MV-4-11 (cell line): ENCODE data around the gene ZNF93.
A peak's percentile ranks its signal among the peaks of the same experiment; 100 is the strongest.
"Not testable (repeated sequence)": the region's sequence is repeated elsewhere in the genome, so short reads cannot be mapped to it uniquely, and the experiment has no call there.

ENCODE experiments used
- DNase-seq: peaks from one replicate; lab custom pipeline; 2025; lab: John Stamatoyannopoulos, UW

Gene ZNF93

DNA sequence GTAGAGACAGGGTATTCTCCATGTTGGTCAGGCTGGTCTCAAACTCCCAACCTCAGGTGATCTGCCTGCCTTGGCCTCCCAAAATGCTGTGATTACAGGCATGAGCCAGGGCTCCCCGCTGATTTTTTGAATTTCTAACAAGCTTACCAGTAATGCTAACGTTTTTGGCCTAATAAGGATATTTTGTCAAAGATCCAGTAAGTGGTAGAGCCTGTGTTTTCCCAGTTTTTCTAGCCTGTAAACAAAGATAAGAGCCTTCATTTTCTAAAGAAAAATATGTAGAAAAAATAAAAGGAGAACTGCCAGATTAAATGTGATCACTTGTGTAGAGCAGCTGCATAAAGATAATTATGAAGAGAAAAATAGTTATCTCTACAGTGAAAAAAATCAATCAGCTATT, 37.7 kb downstream of the ZNF93 start:
- DNase-seq, result no peak

DNA sequence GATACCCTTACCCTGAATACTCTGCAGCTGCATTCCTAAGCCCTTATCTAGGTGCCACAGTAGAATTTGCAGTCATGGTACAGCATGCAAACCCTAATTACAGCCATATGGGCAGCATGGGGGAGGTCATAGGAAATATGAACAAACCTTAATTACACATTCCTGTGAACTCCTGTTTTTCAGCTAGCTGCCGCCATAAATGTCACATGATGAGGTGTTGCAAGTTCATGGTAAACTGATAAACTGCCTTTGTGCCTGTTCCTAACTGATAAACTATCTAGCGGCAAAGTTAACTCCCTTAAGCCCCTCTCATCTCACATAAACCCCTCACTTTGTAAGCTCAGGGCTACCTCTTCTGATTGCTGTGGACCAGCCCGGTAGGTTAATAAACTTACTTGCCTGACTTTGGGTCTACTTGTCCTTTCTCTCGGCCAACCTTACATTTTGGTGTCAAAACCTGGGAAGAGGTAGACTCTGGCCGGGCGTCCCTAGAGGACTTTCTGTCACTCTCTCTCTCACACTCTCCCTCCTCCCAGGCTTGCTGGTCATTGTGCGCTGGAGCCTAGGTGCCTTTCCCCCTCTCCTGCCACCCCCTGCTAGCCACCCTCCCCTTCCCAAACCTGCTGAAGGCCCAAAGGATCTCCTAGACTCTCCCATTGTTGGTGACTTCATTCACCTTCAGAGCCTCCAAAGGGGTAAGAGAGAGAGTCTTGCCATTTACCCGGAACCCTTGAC, 43.3 kb downstream of the ZNF93 start:
- DNase-seq, result no peak

DNA sequence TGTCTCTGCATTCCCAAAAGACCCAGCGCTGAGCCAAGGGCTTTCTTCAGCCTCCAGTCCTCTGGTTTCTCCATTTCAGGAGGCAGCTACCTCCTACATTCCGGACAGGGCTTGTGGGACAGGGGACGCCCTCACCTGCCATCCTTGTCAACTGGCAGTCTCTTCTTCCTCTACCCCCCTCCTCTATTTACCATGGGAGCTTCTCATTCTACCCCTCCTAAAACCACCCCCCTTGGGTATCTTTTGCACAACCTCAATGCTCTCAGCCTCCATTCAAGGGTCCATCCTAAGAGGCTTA, 43.8 kb downstream of the ZNF93 start:
- no peak for DNase-seq

DNA sequence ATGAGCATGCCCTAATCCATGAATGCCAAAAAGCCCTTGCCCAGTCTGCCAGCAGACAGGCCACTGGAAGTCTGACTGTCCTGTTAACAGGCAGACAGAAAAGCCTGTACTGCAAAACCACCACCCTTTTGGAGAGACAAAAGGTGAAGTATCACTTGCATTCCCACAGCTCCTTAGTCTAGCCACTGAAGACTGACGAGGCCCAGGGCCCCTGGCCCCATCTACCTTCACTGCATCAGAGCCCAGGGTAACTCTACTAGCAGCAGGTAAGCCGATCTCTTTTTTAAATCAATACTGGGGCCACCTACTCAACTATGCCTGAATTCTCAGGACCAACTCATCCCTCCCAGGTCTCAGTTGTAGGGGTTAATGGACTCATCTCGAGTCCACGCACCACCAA, 45.5 kb downstream of the ZNF93 start:
- no peak for DNase-seq

DNA sequence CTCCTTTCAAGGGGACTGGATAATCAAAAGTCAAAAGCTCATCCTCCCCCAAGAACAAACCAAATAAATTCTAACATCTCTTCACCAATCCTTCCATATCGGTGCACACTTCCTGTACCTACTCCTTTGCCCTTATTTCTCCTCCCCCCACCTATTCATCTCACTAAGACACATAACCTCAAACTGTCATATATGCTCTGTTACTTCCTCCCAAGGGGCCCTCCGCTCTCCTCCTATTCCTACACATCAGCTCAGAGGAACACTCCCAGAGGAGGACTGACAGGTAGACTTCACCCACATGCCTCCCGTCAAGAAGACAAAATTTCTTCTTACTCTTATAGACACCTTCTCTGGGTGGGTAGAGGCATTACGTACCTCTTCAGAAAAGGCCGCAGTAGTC, 48.1 kb downstream of the ZNF93 start:
- DNase-seq, result no peak

DNA sequence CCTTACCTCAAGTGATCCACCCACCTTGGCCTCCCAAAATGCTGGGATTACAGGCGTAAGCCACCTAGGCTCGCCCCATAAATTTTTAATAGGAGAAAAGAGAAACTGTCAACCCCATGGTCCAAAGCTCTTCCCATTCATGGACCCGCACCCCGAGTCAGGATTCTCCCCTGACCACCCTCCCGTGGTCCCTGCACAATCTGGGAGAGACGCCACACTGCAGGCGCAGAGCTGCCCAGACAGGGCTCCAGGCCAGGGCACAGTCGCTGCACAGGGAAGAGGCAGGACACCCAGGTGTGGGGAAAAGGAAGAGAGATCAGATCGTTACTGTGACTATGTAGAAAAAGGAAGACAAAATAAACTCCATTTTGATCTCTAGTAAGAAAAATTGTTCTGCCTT, 54.5 kb downstream of the ZNF93 start:
- DNase-seq, result no peak

DNA sequence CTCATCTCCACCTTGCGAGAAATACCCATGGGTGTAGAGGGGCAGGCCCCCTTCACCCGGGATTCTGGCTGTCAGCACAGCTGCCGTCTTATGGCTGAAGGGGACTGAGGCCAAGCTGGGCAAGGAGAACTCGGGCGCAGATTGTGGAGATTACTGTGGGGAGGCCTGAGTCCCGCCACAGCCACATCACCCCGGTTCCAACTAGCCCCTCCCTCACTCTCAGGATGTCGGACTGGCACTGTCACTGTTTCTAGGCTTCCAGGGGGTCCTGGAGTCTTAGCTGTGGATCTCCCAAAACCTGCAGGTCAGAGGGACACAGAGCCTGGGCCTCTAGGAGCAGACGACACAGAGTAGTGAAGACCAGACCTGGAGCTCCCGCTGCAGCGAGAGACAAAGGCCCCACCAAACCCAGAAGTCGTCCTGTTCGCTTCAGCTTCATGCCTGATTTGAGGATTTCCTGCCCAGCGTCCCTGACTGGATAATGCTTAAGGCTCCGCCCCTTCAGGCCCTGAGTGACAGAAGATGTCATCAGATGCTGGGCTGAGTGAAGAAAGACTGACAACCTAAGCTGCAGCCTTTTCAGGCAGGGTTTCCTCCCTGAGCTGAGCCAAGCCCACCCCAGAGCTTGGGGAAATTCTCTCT, 55.8 kb downstream of the ZNF93 start:
- DNase-seq, result no peak

DNA sequence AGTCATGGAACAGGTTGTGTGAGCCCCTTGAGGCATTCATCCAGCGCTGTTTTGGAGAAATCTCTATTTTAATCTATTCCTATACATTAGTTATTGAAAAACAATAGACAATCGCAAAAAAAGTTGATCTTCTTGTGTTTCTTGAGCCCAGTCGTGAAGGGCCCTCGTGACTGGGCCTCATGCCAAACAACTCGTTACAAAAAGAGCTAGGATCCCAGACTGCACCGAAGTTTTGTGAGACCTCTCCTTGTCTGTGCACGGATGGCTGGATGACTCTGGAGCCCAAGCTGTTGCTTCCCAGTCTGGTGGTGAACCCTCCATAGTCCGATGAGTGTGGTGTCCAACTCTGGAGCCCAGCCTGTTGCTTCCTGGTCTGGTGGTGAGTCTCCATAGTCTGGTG, 57.0 kb downstream of the ZNF93 start:
- DNase-seq, result not testable (repeated sequence)

DNA sequence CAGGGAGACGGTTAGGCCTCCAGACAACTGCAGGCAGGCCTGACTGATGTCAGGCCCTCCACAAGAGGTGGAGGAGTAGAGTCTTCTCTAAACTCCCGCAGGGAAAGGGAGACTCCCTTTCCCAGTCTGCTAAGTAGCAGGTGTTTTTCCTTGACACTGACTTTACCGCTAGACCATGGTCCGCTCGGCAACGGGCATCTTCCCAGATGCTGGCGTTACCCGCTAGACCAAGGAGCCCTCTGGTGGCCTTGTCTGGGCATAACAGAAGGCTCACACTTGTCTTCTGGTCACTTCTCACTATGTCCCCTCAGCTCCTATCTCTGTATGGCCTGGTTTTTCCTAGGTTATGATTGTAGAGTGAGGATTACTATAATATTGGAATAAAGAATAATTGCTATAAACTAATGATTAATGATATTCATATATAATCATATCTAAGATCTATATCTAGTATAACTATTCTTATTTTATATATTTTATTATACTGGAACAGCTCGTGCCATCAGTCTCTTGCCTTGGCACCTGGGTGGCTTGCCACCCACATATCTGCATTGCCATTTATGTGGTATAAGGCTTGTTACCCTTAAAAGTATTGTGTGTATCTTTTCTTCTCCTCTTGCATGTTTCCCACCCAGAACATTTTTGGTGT, 58.5 kb downstream of the ZNF93 start:
- peak; percentile 22 for DNase-seq

DNA sequence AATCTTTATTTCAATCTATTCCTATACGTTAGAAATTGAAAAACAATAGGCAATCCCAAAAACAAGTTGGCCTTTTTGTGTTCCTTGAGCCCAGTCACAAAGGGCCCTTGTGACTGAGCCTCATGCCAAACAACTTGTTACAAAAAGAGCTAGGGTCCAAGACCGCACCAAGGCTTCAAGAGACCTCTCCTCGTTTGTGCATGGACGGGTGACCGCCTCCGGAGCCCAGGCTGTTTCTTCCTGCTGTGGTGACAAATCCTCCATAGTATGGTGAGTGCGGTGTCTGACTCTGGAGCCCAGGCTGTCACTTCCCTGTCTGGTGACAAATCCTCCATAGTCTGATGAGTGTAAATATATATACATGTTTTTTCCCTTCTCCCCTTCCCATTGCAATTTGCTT, 63.7 kb downstream of the ZNF93 start:
- no peak for DNase-seq

DNA sequence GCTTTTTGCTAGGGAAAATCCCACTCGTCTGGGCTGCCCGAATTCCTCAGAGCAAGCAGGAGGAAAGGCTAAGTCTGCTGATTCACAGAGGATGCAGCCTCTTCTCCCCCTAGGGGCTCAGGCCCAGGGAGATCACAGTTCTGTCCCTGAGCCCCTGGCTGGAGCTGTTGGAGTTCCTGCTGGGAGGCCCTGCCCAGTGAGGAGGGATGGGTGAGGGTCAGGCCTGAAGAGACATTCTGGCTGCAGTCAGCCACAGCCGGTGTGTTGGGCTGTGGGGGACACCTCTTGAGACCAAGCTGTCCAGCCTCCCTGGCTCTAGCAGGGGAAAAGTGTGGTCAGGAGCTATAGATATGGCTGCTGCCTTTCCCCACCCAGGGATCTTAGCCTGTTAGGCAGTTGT, 65.4 kb downstream of the ZNF93 start:
- not testable (repeated sequence) for DNase-seq

DNA sequence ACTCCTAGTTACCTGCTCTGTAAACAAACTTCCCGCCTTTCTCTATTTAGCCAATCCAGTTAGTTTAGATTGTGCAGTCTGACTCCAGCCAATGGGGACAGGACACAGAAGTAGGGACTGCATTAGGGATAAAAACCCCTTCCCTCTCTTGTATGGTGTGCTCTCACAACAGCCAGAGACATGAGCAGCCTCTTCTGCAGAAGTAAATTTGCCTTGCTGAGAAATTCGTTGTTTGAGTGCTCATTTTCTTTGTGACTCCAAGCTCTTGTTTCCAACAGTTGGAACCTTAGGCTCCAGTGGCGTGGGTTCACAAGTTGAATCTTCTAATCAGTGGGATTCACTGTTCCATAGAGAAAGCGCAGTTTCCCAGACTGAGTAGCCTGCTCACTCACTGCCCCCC, 66.1 kb downstream of the ZNF93 start:
- no peak for DNase-seq
